DND-41 (cell line): ENCODE results near the gene AP1M2.

Source experiments
- CTCF ChIP-seq: IDR thresholded peaks from 2 replicates; pipeline ENCODE4 v1.5.1; 2012; ENCODE audit warnings: borderline replicate concordance, low read length, moderate library complexity, mild to moderate bottlenecking; ENCODE audit not compliant: poor library complexity, severe bottlenecking; ENCODE audit errors: extremely low read depth
- EZH2 ChIP-seq: IDR thresholded peaks from 3 replicates; pipeline ENCODE4 v1.6.1; 2012; ENCODE audit warnings: borderline replicate concordance, low read depth, mild to moderate bottlenecking, moderate library complexity, low read length, inconsistent platforms; ENCODE audit not compliant: severe bottlenecking

DNA sequence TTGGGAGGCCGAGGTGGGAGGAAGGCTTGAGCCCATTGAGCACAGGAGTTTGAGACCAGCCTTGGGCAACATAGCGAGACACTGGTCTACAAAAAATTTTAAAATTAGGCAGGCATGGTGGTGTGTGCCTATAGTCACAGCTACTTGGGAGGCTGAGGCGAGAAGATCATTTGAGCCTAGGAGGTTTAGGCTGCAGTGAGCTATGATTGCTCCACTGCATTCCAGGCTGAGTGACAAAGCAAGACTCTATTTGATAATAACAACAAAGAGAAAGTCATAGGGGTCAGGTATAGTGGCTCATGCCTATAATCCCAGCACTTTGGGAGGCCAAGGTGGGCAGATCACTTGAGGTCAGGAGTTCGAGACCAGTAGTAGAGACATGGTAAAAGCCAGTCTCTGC lies 33.7 kb upstream of the AP1M2 start:
- TF ChIP-seq CTCF (no peak), EZH2 (no peak)
